Measurements from ENCODE around the gene AFTPH.
A peak's percentile ranks its signal among the peaks of the same experiment; 100 is the strongest.
"Not testable (repeated sequence)": the region's sequence is repeated elsewhere in the genome, so short reads cannot be mapped to it uniquely, and the experiment has no call there.

The AFTPH gene

DNA sequence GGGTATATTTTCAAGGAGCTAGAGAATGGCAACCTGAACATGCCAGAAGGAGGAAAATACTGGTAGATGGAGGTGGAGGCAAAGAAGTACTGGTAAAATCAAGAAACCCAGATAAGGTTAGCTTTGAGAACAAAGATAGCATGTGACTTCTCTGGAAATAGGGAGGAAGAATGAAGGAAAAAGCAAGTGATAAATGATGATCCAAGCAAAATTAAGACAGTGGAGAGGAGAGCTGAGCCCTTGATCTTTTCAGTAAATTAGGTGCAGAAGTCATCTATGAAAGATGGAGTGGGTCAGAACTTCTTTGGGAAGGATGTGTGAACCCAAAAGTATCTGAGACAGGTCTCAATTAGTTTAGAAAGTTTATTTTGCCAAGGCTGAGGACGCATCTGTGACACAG lies 25.7 kb upstream of the AFTPH start:
- DNase-seq: no peak

DNA sequence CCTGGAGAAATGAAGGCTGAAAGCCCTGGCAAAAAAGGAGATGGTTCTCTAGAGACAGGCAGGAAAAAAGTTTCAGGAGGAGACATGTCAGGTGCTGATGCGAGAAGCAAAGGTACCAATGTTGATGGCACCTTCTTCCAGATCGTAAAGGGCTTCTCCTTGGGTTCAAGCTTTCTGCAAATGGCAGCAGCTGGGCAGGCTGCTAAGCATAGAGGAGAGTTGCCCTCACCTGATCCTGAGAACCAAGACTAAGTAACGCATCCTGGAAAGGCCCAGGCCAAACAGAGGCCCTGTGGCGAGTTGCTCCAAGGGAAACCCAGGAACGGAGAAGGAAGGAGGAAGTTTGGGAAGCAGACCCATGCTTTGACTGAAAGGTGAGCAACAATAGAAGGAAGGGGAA lies 23.6 kb upstream of the AFTPH start:
- DNase-seq: no peak

DNA sequence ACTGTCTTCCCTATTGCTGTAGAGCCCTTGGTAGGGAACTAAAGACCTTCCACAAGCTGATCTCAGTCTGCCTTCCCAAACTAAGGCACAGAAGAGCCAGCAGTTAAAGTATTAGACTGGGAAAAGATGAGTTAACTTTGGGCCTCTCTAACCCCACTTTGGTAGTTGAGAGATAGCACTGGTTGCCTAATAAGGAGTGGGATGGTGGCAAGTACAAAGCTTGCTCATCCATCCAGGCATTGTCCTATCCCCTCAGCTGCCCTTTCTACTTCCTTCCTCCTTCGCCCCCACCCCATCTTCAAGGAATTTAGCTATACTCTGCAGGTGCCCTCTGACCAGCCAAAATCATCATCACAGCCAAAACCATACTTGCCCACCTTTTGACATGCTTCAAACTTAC lies 22.2 kb upstream of the AFTPH start:
- DNase-seq: no peak

DNA sequence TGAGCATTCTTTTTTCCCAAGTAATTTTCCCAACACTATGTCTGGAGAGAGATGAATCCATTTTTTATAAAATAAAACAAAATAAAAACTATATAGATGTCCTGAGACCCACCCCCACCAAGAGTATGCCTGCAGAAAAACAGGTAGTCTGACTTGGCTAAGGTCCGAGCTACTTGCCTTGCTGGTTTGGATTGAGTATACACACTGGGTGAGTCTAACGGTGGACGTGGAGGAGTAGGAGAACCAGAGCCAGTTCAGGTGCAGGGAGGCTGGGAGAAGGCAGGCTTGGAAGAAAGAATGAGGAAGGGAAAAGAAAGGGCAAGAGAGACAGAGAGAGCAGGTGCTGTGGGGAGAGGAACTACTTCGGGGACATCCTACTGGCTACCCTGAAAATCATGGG lies 21.3 kb upstream of the AFTPH start:
- no peak for DNase-seq

DNA sequence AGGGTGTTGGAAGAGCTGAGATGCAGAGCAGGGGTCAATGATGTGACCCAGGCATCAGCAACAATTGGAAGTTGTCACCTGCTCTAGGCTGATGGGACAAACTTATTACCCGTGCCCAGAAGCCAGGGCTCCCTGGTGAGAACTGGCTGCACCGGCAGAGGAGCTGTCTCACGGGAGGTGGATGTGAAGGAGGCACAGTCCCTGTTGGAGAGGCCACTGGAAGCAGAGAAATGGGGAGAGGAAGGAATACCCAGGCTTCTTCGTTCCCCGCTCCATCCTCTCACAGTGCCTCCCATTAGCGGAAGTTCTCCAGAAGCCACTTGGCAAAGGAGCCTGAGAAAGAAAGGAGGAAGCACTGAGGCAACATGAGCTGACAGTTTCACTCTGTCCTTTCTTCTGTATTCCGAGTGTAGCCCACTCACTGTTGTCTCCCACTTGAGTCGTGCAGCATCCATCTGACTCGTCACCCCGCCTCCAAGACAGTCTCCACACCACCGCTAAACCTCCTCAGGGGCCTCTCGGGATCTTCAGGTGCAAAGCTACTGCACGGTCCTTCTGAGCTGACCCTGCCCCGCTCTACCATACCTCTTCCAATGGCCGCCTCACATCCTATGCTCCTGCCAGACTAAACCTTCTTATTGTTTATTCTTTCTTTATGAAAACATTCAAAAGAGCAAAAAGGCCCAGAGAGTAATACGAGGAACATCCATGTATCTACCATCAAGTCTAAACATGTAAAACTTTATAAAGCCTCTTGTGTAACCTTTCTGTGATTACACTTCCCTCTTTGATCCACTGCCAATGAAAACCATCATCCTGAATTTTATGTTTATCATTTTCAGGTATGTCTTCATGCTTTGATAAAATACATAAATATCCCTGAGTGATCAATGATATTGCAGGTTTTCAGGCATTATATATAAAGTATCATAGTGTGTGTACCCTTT lies 19.1 kb upstream of the AFTPH start:
- DNase-seq: no peak

DNA sequence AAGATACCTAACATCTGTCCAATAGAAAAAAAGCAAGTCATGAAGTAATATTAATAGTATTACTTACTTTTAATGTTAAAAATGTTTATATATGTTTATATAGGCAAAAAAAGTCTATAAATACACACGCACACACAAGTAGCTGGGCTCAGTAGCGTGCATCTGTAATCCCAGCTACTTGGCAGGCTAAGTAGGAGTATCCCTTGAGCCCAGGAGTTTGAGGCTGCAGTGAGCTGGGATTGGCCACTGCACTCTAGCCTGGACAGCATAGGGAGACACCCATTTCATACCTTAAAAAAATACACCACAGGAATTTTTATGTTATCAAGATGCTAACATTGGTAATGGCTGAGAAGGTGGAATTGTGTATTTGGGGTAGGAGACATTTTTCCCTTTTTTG lies 17.4 kb upstream of the AFTPH start:
- DNase-seq: no peak

DNA sequence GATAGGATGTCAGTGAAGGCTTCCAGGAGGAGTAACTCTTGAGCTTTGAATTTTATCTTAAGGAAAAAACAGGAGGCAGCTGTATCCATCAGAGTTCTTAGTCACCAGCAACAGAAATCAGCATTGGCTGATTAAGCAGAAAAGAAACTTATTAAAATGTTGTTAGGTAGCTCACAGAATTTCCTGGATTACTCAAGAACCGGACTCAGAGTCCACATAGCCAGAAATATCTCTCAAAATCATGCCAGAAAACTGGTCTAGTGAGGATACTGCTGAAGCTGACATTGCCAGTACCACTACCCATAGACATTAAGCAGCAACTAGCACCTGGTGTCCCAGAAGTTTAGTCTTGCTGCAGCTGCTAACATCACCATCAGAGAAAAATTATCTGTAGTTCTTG lies 10.1 kb upstream of the AFTPH start:
- DNase-seq: no peak

DNA sequence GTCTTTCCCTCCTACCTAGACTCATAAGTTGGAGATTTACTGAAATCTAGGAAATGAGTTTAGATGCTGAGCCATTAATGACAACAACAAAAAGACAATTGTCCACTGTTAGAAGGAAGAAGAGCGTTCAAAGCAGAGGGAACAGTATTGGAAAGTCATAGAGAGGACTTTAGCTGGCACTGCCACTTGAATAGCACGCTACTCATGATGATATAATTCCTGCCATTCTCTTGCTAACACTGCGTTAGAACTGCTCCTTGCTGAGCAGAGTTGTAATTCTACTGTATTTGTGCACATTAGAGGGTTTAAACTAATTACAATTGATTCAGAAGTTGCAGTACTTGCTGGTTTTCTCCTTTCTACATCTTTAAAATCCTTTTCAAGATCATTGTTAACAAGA lies 9.0 kb upstream of the AFTPH start:
- no peak for DNase-seq

DNA sequence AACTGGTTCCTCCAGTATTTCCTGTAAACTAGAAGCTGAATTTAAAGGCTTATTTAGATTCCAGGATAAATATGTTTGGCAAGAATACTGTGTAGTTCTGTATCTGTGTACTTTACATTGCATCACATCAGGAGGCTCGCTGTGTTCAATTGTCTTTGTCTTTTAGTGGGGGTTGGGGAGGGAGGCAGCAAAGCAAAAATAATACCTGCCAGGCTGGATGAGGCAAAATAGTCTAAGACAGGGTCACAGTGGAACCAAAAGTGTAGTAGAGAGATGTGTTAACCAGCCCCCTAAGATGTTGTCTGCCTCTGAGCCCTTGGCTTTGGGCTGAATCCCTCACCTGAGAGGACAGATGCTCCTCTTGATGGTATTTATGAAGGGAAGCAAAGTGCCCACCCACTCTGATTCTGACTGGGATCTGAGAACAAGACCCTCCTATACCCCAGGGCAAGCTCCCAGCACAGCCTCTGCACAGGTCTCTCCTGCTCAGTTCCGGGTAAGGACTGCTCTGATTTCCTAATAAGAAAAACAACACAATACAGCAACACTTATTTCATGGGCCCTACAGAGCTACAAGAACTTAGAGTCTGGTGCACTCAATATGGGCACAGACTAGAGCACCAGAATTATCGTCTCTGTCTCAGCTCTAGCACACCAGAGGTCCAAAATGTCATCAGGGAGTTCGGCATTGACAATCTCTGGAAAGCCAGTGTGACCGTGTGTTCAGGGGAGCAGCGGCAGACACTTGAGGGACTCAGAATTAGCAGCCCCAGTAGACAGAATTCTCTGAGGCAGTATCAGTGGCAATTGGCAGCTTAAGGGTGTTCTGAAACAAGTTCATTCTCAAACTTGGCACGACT lies 7.2 kb upstream of the AFTPH start:
- no peak for DNase-seq

DNA sequence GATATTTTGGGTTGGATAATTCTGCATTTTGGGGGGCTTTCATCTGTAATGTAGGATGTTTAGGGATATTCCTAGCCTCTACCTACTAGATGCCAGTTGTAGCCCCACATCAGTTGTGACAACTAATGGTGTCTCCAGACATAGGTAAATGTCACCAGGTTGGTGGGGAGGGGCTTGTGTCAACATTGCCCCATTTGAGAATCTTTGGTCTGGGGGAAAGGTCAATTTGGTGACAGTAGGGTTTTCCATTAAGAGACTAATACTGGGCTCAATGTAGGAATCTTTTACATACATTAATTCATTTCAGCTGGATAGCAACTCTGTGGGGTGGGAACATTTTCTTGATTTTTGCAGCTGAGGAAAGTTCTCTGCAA lies 6.6 kb upstream of the AFTPH start:
- DNase-seq: no peak

DNA sequence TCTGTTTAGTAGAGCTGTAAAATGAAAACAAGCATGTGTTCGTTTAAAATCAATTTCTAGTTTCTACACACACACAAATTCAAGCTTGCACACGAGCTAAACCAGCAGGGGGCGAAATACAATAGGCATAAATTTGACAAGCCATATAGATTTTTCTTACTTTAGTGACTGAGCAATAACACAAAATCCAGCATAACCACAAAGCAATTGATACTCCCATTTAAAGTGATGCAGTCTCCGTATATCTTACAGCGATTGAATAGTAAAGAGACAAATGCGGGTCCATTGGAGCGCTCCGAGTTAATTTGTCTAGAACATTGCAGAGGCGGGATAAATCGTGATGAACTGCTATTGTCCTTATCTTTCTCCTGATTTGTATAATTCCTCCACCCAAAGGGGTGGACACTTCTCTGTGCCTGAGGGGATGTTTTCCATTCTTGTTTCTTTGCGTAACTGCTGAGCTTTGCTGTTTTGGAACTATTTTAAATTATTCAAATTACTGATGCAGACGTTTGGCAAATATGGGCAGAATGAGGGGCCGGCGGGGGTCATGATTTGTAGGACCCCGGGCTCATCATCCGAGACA lies 1.2 kb upstream of the AFTPH start:
- DNase-seq: peak; percentile 54

DNA sequence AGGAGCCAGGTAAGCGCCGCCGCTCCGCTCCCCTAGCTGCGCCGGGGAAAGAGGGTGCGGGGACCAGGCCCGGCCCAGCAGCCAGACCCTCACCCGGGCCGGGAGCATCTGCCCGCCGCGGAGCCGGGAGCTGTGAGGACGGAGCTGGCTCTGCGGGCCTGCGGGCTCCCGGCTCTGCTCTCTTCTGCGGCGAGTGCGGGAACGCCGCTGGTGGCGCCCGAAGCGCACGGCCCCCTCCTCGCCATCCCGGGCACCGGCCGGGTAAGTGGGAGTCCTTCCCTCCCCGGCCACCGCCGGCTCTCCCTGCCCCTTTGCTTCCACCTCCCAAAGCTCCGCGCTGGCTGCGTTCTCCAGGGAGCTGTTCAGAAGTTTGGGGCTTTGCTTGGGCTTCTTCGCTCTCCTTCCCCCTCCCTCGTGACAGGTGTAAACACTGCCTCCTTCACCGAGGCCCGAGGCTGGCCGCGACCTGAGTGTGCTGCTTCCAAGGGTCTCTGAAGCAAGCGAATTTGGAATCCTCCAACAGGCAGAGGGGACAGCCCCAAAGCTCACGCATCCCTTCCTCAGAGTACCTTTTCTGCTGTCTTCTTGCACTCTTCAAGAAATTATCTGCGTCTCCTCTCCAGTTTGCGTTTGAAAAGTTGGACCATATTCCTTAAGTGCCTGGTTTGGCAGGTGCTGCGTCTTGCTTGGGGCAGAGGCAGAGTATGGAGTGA lies 632 bp downstream of the AFTPH start:
- no peak for DNase-seq

DNA sequence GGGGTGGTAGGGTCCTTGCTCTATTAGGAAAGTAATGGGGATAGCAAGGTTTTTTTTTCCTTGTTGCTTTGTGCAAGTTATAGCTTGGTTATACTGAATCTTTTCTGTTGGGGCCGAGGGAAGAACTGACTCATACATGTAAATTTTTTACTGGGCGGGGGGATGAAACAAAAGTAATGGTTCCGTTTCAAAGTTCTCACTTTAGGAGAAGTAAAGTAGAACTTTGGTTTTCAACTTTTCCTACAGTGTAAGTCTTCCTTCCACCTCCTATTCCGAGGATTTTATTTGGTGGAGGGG lies 1.1 kb downstream of the AFTPH start:
- no peak for DNase-seq

DNA sequence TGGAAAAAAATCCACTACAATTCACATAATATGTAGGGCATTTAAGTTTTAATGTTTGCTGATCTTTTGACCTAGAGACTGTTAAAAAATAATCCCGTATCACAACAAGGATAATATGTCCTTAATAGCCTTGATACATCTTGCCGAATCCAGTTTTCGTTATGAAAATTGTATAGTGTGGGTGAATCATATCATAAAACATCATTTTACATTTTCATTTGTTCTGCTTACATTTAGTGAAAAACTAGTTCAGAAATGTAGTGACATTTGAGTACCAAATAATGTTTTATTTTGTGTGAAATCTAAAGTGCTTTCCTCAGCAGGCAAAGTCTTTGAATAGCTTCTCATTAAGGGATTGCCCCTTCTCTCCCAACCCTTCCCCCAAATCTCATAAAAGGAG lies 1.9 kb downstream of the AFTPH start:
- no peak for DNase-seq

DNA sequence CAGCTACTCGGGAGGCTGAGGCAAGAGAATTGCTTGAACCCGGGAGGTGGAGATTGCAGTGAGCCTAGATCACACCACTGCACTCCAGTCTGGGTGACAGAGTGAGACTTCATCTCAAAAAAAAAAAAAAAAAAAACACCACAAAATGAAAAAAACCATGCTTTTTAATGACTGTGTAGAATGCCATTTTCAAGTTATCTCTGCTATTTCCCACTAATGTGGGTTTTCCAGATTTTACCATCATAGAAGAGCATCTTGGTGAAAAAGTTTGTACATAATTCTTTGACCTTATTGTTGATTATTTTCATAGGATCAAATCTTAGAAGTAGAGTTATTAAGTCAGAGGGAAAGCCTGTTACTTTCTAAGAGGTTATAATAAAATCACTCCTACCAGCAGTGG lies 6.8 kb downstream of the AFTPH start:
- DNase-seq: not testable (repeated sequence)

DNA sequence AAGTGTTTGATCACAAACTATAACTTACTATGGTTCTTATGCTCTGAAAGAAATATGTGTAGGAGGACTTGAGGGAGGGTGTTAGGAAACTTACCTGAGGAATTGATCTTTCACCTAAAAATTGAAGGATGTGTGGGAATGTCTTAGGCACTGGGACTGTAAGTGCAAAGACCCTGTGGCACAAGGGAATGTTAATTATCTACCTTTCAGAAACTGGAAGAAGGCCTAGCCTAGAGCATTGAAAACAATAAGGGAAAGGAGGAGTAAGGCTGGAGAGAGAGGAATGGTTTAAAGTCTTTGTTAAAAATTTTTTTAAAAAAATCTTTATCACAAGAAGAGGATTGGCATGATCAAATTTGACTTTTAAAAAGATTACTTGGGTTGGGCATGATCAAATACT lies 7.9 kb downstream of the AFTPH start:
- DNase-seq: no peak

DNA sequence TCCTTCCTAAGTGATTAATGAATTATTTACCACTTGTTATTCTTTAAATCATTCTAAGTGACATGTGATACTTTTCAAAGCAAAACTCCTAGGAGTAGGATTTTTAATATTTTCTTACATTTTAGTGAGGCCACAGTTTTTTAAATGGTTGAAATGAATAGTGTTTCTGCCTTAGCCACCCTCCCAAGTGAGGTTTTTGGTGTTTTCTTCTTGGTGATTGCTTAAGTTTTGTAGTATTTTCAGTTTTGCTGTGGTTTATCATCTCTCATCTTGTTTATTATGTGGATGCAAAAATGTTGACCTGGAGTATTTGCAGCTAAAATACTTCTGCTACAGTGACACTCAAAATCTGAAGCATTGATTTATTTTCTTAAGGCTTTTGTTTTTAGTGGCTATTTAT lies 9.8 kb downstream of the AFTPH start:
- no peak for DNase-seq

DNA sequence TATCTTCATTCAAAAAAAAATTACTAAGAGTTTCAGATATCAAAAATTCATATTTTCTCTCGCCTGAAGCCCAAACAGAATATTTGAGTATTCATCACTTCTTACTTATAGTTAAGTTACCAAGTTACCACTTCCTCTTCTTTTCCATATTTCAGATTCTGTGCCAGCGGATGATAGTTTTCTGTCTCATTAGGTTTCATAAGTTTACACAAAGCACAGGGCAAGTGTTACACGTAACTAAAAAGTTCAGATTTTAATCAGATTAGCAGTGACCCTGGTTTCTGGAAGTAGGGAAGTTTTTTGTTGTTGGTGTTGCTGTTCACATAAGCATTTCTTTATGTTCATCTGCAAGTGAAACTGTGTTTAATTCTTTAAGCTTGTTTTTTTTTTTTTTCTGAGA lies 10.2 kb downstream of the AFTPH start:
- no peak for DNase-seq

DNA sequence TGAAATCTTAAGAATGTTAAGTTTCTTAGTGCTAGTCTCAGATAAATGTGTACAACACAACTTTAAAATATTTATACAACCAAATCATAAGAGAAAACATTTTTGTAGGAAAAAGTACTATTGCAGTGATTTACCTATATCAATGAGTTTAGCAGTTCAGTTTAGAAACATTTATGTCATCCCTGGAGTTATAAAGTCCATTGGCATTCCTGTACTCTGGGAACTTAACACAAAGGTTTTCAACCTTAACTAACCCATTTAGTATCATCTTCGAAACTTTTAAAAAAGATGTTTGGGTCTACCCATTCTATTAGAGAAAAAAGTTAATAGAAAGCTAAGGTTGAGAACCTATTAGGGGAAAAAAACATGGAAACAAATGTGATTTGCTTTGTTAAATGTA lies 10.9 kb downstream of the AFTPH start:
- no peak for DNase-seq

DNA sequence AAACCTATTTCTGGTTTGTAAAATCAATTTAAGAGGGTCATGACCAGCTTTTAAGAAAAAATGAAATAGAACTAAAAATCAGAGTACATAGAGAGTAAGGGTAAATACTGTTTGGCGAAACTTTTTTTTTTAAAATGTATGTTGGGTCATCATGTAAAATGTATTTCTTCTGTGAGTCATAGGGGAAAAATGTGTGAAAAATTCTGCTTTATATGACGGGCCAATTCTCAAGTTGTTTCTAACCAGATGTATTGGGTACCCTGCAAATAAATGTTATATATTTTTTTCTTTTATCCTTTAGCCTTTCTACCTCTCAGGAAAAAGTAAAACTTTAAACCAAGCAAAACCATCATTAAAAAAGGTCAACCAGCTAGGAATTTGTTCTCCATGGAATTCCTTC lies 13.9 kb downstream of the AFTPH start:
- DNase-seq: no peak

DNA sequence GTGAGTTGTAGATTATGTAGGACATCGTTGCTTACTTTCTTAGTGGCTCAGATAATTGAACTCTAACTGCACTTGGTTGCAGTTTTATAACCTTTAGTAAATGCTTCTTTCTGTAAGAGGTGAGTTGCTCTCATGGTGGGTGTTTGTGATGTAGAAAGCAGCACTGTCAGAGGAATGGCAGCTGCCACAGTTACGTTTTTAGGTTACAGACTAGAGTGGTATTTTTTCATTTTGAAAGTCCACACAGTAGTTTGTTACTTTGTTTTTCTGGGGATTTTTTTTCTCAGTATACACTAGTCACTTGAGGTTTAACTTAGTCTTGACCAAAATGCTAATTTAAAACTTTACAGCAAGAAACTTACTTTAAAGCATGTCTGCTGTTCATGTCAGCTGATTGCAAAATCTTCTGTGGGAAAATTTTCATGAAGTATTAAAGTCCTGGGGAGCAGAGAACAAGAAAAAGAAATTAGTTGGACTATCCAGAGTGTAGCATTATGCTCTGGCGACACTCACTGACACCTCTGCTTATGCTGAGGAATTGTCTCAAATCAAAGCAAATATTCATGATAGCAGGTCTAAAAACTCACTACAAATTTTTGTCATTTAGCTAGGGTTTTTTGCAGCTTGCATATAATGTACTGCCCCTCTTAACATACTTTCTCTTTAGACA lies 14.8 kb downstream of the AFTPH start:
- DNase-seq: no peak

DNA sequence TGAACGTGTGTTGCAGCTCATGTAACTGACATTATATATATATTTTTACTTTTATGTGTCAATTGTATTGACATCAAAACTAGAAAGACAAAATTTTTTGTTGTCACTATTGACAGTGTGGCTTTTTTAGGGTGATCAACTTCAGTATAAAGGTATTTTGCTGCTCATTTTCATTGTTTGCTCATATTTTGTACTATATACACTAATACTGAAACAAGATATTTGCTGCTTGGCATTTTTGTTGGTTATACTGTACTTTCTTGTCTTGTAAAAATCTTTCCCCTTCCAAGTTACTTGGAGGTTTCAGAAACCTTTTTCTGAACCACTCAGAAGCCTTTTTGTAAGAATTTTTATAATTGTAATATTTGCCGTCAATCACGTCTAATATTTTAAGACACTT lies 16.5 kb downstream of the AFTPH start:
- no peak for DNase-seq

DNA sequence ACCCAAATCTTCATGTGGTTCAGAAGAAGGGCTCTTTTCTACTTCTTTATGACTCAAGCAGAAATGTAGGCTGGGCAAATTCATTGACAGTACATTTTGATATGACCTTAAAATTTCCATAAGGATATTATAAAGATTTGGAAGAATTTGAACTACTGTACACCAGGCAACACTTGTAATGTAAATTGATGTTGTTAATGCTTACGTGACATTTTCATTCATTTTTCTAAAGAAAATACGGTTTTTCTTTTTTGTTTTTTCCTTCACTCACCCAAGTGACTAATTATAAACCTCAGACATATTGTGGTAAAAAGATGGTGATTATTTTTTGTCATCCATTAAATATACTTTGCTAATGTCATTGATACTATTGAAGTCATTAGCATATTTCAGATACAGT lies 17.4 kb downstream of the AFTPH start:
- DNase-seq: no peak

All from activated CD4-positive, CD25-positive, alpha-beta regulatory T cell treated with anti-CD3 and anti-CD28 coated beads, Interleukin-2, amount 50 U/mL, for 72 hours (primary cell).